GM19238 (cell line): ENCODE measurements around the gene INTS15.

Experiments used
- DNase-seq: peaks from one replicate; pipeline ENCODE4 v3.0.0; 2011; ENCODE audit warnings: low spot score; ENCODE audit not compliant: insufficient read length

INTS15 gene

GRCh38 chr7:6642239-6642839 lies 52.5 kb downstream of the INTS15 start:
- no peak for DNase-seq

GRCh38 chr7:6642861-6643640 lies 53.2 kb downstream of the INTS15 start:
- no peak for DNase-seq

GRCh38 chr7:6643915-6644625 lies 54.2 kb downstream of the INTS15 start:
- no peak for DNase-seq

- DNase-seq, result no peak
Observed at GRCh38 chr7:6644728-6645127, 54.9 kb downstream of the INTS15 start.

GRCh38 chr7:6646465-6646864 lies 56.6 kb downstream of the INTS15 start:
- DNase-seq, result no peak

- DNase-seq, result no peak
Observed at GRCh38 chr7:6647080-6647479, 57.3 kb downstream of the INTS15 start.

- DNase-seq, result no peak
Observed at GRCh38 chr7:6647541-6647940, 57.7 kb downstream of the INTS15 start.

- no peak for DNase-seq
Observed at GRCh38 chr7:6648066-6648814, 58.4 kb downstream of the INTS15 start.

- no peak for DNase-seq
Observed at GRCh38 chr7:6648815-6649104, 58.9 kb downstream of the INTS15 start.

GRCh38 chr7:6649241-6649961 lies 59.6 kb downstream of the INTS15 start:
- no peak for DNase-seq

- DNase-seq, result no peak
Observed at GRCh38 chr7:6650086-6650485, 60.3 kb downstream of the INTS15 start.

- no peak for DNase-seq
Observed at GRCh38 chr7:6650521-6651011, 60.7 kb downstream of the INTS15 start.

- no peak for DNase-seq
Observed at GRCh38 chr7:6651851-6652445, 62.1 kb downstream of the INTS15 start.

- no peak for DNase-seq
Observed at GRCh38 chr7:6652446-6653011, 62.7 kb downstream of the INTS15 start.

- DNase-seq, result no peak
Observed at GRCh38 chr7:6653071-6654003, 63.5 kb downstream of the INTS15 start.

- DNase-seq, result no peak
Observed at GRCh38 chr7:6654113-6654841, 64.5 kb downstream of the INTS15 start.

- DNase-seq, result no peak
Observed at GRCh38 chr7:6654842-6655610, 65.2 kb downstream of the INTS15 start.
